Measurements from ENCODE around the gene UBAP1L.
"Not testable (repeated sequence)": the region's sequence is repeated elsewhere in the genome, so short reads cannot be mapped to it uniquely, and the experiment has no call there.

UBAP1L gene

DNA sequence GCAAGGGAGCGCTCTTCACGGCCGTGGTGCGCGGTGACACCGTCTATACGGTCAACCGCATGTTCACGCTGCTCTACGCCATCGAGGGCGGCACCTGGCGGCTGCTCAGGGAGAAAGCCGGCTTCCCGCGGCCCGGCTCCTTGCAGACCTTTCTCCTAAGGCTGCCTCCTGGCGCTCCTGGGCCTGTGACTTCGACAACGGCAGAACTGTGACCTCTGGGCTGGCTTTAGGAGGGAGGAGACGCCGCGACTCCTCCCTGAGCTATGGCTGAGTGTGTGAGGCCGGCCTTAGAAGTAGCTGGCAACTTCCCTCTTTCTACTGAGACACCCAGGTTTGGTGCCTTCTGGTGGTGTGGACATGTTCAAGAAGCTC is 37.0 kb downstream of the UBAP1L start:
- H3K9me3 ChIP-seq: no peaks in the 10 kb centered on the region
- peaks cover 0 to 4% of the 10 kb centered on the region in 2 experiments for H3K4me1 ChIP-seq (ENCODE audit: control insufficient read depth in 1 of 2, insufficient read depth in 1 of 2, low read depth in 1 of 2, low read length in 1 of 2)
- H3K27me3 ChIP-seq: peaks cover 85% of the 10 kb centered on the region
- no peak overlapping the region for H3K27ac ChIP-seq
- TF ChIP-seq, protein P1, sequence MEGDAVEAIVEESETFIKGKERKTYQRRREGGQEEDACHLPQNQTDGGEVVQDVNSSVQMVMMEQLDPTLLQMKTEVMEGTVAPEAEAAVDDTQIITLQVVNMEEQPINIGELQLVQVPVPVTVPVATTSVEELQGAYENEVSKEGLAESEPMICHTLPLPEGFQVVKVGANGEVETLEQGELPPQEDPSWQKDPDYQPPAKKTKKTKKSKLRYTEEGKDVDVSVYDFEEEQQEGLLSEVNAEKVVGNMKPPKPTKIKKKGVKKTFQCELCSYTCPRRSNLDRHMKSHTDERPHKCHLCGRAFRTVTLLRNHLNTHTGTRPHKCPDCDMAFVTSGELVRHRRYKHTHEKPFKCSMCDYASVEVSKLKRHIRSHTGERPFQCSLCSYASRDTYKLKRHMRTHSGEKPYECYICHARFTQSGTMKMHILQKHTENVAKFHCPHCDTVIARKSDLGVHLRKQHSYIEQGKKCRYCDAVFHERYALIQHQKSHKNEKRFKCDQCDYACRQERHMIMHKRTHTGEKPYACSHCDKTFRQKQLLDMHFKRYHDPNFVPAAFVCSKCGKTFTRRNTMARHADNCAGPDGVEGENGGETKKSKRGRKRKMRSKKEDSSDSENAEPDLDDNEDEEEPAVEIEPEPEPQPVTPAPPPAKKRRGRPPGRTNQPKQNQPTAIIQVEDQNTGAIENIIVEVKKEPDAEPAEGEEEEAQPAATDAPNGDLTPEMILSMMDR (IDR thresholded peaks at IDR 0.05): no peak
- no peak overlapping the region for H3K4me3 ChIP-seq (ENCODE audit: low read depth in 1 of 2, low read length in 1 of 2)
- no peaks in the 10 kb centered on the region for H3K36me3 ChIP-seq

DNA sequence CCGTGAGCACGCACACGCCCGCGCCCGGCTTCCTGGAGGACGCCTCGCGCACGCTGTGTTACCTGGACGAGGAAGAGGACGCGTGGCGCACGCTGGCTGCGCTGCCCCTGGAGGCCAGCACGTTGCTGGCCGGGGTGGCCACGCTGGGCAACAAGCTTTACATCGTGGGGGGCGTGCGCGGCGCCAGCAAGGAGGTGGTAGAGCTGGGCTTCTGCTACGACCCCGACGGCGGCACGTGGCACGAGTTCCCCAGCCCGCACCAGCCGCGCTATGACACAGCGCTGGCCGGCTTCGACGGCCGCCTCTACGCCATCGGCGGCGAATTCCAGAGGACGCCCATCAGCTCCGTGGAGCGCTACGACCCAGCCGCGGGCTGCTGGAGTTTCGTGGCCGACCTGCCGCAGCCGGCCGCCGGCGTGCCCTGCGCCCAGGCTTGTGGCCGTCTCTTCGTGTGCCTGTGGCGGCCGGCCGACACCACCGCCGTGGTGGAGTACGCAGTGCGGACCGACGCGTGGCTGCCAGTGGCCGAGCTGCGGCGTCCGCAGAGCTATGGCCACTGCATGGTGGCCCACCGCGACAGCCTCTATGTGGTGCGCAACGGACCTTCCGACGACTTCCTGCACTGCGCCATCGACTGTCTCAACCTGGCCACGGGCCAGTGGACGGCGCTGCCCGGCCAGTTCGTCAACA is 37.6 kb downstream of the UBAP1L start:
- H3K27me3 ChIP-seq: peaks cover 80% of the 10 kb centered on the region
- H3K36me3 ChIP-seq: no peaks in the 10 kb centered on the region
- TF ChIP-seq, protein P1 (IDR thresholded peaks at IDR 0.05): no peak
- H3K4me3 ChIP-seq (ENCODE audit: low read depth in 1 of 2, low read length in 1 of 2): no peak overlapping the region
- no peak overlapping the region for H3K27ac ChIP-seq
- H3K4me1 ChIP-seq (ENCODE audit: control insufficient read depth in 1 of 2, insufficient read depth in 1 of 2, low read depth in 1 of 2, low read length in 1 of 2): peaks cover 0 to 4% of the 10 kb centered on the region in 2 experiments
- no peaks in the 10 kb centered on the region for H3K9me3 ChIP-seq

DNA sequence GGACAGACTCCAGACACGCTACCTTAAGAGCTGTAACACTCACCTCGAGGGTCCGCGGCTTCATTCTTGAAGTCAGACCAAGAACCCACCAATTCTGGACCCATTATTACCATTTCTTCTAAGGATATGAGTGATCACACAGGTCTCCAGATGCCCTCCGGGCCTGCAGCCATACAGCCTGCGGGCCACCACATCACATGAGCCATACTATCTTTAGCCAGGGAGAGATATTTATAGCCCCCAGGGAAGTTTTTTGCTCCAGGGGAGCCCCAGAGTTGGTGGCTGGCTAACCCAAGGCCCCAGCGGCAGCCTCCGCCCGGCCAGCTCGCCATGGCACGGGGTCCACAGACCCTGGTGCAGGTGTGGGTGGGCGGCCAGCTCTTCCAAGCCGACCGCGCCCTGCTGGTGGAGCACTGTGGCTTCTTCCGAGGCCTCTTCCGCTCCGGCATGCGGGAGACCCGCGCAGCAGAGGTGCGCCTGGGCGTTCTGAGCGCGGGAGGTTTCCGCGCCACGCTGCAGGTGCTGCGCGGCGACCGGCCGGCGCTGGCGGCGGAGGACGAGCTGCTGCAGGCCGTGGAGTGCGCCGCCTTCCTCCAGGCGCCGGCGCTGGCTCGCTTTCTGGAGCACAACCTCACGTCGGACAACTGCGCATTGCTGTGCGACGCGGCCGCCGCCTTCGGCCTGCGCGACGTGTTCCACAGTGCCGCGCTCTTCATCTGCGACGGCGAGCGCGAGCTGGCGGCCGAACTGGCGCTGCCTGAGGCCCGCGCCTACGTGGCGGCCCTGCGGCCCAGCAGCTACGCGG is 38.3 kb downstream of the UBAP1L start, which contains the start of gene KBTBD13:
Gene KBTBD13, plus strand, starts transcription at position 261 of the 805 bp plus-strand sequence. Its CDS starts 70 bp downstream, at position 331.
- peaks cover 0 to 4% of the 10 kb centered on the region in 2 experiments for H3K4me1 ChIP-seq (ENCODE audit: control insufficient read depth in 1 of 2, insufficient read depth in 1 of 2, low read depth in 1 of 2, low read length in 1 of 2)
- H3K36me3 ChIP-seq: no peaks in the 10 kb centered on the region
- no peaks in the 10 kb centered on the region for H3K9me3 ChIP-seq
- H3K4me3 ChIP-seq (ENCODE audit: low read depth in 1 of 2, low read length in 1 of 2): no peak within 1 kb of the TSS
- TF ChIP-seq, protein P1 (IDR thresholded peaks at IDR 0.05): no peak
- H3K27me3 ChIP-seq: peaks cover 76% of the 10 kb centered on the region
- no peak within 1 kb of the TSS for H3K27ac ChIP-seq

DNA sequence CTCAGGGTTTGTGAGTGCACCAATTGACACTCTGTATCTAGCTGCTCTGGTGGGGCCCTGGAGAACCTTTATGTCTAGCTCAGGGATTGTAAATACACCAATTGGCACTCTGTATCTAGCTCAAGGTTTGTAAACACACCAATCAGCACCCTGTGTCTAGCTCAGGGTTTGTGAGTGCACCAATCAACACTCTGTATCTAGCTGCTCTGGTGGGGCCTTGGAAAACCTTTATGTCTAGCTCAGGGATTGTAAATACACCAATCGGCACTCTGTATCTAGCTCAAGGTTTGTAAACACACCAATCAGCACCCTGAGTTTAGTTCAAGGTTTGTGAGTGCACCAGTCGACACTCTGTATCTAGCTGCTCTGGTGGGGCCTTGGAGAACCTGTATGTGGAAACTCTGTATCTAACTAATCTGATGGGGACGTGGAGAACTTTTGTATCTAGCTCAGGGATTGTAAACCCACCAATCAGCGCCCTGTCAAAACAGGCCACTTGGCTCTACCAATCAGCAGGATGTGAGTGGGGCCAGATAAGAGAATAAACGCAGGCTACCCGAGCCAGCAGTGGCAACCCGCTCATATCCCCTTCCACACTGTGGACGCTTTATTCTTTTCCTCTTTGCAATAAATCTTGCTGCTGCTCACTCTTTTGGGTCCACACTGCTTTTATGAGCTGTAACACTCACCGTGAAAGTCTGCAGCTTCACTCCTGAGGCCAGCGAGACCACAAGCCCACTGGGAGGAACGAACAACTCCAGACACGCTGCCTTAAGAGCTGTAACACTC is 39.2 kb downstream of the UBAP1L start:
- not testable (repeated sequence) for H3K36me3 ChIP-seq

DNA sequence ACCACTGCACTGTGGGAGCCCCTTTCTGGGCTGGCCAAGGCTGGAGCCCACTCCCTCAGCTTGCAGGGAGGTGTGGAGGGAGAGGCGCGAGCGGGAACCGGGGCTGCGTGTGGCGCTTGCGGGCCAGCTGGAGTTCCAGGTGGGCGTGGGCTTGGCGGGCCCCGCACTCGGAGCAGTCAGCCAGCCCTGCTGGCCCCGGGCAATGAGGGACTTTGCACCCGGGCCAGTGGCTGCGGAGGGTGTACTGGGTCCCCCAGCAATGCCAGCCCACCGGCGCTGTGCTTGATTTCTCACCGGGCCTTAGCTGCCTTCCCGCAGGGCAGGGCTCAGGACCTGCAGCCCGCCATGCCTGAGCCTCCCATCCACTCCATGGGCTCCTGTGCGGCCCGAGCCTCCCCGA is 40.1 kb downstream of the UBAP1L start:
- H3K36me3 ChIP-seq; H3K9me3 ChIP-seq; H3K4me3 ChIP-seq (ENCODE audit: low read depth in 1 of 2, low read length in 1 of 2); H3K4me1 ChIP-seq (ENCODE audit: control insufficient read depth in 1 of 2, insufficient read depth in 1 of 2, low read depth in 1 of 2, low read length in 1 of 2); H3K27ac ChIP-seq: not testable (repeated sequence)
- peaks cover 76% of the 10 kb centered on the region for H3K27me3 ChIP-seq

More for the DNA sequence above, 39.2 kb downstream of the UBAP1L start:
- H3K27me3 ChIP-seq: peaks cover 76% of the 10 kb centered on the region
- H3K4me1 ChIP-seq (ENCODE audit: control insufficient read depth in 1 of 2, insufficient read depth in 1 of 2, low read depth in 1 of 2, low read length in 1 of 2); H3K27ac ChIP-seq; H3K9me3 ChIP-seq; H3K4me3 ChIP-seq (ENCODE audit: low read depth in 1 of 2, low read length in 1 of 2): not testable (repeated sequence)

DNA sequence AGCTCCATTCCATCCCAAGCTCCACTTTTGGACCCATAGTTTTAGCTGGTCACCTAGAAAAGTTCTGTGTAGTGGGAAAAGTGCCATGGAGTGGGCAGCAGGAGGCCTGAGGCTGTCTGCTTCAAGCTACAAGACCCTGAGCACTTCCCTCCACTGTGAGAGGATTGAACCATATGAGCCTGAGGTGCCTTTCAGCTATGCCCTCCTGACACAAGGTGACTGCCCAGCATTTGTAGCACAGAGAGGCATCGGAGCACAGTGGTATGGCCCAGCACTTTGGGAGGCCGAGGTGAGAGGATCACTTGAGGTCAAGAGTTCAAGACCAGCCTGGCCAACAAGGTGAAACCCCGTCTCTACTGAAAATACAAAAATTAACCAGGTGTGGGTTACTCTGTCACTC is 42.4 kb downstream of the UBAP1L start:
- Histone ChIP-seq H3K4me3 (ENCODE audit: low read depth in 1 of 2, low read length in 1 of 2) (no peak overlapping the region), H3K36me3 (no peaks in the 10 kb centered on the region), H3K9me3 (no peaks in the 10 kb centered on the region), H3K27me3 (peaks cover 76% of the 10 kb centered on the region), H3K4me1 (ENCODE audit: control insufficient read depth in 1 of 2, insufficient read depth in 1 of 2, low read depth in 1 of 2, low read length in 1 of 2) (no peaks in the 10 kb centered on the region), H3K27ac (no peak overlapping the region)
- TF ChIP-seq, protein P1 (IDR thresholded peaks at IDR 0.05): no peak

Data from neutrophil (primary cell).